Measurements from ENCODE around the gene PDHB. TPM values are rescaled to one million over a fixed set of nuclear protein-coding genes. Genes with fewer than 3 reads are reported as not detected.
"Not testable (repeated sequence)": the region's sequence is repeated elsewhere in the genome, so short reads cannot be mapped to it uniquely, and the experiment has no call there.

The PDHB gene
- total RNA-seq, 1 donor from 2014 or later: 30.7 TPM

DNA sequence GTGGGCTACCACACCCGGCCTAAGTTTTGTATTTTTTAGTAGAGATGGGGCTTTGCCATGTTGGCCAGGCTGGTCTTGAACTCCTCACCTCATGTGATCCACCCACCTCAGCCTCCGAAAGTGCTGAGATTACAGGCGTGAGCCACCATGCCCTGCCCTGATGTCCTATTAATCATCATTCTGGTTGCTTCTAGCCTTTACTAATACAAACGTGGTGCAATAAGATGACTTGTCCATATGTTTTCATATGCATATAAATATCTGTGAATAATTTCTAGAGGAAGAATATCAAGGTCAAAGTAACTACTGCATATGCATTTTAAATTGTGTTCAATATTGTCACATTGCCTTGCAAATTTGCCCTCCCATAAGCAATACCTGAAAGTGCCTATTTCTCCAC lies 25.5 kb upstream of the PDHB start:
- peaks cover 0 to 2% of the 10 kb centered on the region in 2 donors for H3K4me1 ChIP-seq
- intact Hi-C loops (cut with DNase I): no loop called here
- TF ChIP-seq, protein P1, sequence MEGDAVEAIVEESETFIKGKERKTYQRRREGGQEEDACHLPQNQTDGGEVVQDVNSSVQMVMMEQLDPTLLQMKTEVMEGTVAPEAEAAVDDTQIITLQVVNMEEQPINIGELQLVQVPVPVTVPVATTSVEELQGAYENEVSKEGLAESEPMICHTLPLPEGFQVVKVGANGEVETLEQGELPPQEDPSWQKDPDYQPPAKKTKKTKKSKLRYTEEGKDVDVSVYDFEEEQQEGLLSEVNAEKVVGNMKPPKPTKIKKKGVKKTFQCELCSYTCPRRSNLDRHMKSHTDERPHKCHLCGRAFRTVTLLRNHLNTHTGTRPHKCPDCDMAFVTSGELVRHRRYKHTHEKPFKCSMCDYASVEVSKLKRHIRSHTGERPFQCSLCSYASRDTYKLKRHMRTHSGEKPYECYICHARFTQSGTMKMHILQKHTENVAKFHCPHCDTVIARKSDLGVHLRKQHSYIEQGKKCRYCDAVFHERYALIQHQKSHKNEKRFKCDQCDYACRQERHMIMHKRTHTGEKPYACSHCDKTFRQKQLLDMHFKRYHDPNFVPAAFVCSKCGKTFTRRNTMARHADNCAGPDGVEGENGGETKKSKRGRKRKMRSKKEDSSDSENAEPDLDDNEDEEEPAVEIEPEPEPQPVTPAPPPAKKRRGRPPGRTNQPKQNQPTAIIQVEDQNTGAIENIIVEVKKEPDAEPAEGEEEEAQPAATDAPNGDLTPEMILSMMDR (IDR thresholded peaks at IDR 0.05): no peak

DNA sequence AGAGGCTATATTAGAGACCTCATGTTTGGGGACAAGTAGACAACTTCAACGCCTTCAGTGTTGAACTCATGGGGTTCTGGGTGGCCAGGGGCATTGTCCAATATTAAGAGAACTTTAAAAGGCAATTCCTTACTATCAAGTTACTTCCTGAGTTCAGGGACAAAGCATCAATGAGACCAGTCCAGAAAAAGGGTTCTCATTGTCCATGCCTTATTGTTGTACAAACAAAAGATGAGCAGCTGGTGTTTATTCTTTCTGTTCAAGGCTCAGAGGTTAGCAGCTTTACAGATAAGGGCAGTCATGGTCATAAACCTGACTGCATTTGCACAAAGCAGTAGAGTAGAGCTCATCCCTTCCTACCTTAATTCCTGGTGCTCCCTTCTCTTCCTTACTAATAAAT lies 18.5 kb upstream of the PDHB start:
- Histone ChIP-seq H3K27ac (no peak overlapping the region), H3K9me3 (peaks cover 0 to 15% of the 10 kb centered on the region in 2 donors), H3K4me1 (no peaks in the 10 kb centered on the region), H3K4me3 (no peak overlapping the region), H3K36me3 (no peaks in the 10 kb centered on the region), H3K27me3 (no peaks in the 10 kb centered on the region)
- no peak for DNase-seq (ENCODE audit: low spot score in 2 of 2)
- TF ChIP-seq, protein P1 (IDR thresholded peaks at IDR 0.05): no peak
- intact Hi-C loops (cut with DNase I): no loop called here

More for the DNA sequence above, 25.5 kb upstream of the PDHB start:
- Histone ChIP-seq H3K27me3 (no peaks in the 10 kb centered on the region), H3K36me3 (no peaks in the 10 kb centered on the region), H3K9me3 (peaks cover 0 to 11% of the 10 kb centered on the region in 2 donors), H3K27ac (no peak overlapping the region), H3K4me3 (no peak overlapping the region)
- DNase-seq (ENCODE audit: low spot score in 2 of 2): no peak

DNA sequence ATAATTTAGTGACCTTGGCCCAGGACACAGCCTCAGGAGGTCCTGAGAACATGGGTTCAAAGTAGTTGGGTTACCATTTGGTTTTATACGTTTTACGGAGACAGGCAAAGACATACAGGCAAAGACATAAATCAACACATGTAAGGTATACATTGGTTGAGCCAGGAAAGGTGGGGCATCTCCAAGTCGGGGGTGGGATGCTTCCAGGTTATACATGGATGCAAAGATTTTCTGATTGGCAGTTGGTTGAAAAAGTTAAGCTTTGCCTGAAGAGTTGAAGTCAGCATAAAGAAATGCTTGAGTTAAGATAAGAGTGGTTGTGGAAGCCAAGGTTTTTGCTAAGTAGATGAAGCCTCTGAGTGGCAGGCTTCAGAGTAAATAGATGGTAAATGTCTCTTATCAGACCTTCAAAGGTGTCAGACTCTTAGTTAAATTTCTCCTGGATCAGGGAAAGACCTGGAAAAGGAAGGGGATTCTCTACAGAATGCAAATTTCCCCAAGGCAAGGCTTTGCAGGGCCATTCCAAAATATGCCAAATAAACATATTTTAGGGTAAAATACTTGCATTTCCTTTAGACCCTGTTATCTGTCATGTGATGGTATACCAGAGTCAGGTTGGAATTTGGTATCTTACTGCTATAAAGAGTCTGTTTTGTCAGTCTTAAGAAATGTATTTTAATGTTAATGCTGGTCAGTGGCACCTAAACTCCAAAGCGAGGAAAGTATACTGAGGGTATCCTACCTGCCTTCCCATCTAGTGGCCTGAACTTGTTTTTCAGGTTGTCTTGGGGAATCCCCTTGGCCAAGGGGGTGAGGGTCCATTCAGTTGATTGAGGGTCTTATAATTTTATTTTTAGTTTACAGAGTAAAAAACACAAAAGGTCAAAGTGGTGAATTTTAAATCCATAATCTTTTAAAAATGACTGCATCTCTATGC lies 8.2 kb upstream of the PDHB start:
- no peaks in the 10 kb centered on the region for H3K36me3 ChIP-seq
- H3K4me1 ChIP-seq: no peaks in the 10 kb centered on the region
- H3K9me3 ChIP-seq: no peaks in the 10 kb centered on the region
- intact Hi-C loops (cut with DNase I): no loop called here
- no peak for DNase-seq (ENCODE audit: low spot score in 2 of 2)
- no peak overlapping the region for H3K4me3 ChIP-seq
- no peak overlapping the region for H3K27ac ChIP-seq
- TF ChIP-seq, protein P1 (IDR thresholded peaks at IDR 0.05): no peak
- H3K27me3 ChIP-seq: no peaks in the 10 kb centered on the region

- H3K4me1 ChIP-seq; H3K36me3 ChIP-seq; H3K4me3 ChIP-seq; H3K27ac ChIP-seq; intact Hi-C loops (cut with DNase I); H3K27me3 ChIP-seq; H3K9me3 ChIP-seq; DNase-seq (ENCODE audit: low spot score in 2 of 2): not testable (repeated sequence)
These were observed 7.3 kb upstream of the PDHB start for GRCh38 chr3:58440996-58441355.

GRCh38 chr3:58437276-58437675 lies 3.6 kb upstream of the PDHB start:
- H3K36me3 ChIP-seq; H3K4me1 ChIP-seq; DNase-seq (ENCODE audit: low spot score in 2 of 2); H3K27me3 ChIP-seq; H3K9me3 ChIP-seq; H3K27ac ChIP-seq; intact Hi-C loops (cut with DNase I); H3K4me3 ChIP-seq: not testable (repeated sequence)

- H3K27ac ChIP-seq: peak overlapping the region; percentile 54 to 57
- DNase-seq (ENCODE audit: low spot score in 2 of 2): peak in 1 of 2 donors; percentile 79
- peak overlapping the region in 1 of 2 donors; percentile 9 for H3K4me3 ChIP-seq
- H3K36me3 ChIP-seq: peaks cover 16 to 18% of the 10 kb centered on the region in 2 donors
- TF ChIP-seq, protein P1 (IDR thresholded peaks at IDR 0.05): no peak
- H3K4me1 ChIP-seq: peaks cover 0 to 16% of the 10 kb centered on the region in 2 donors
- intact Hi-C loops (cut with DNase I): no loop called here
- H3K27me3 ChIP-seq: no peaks in the 10 kb centered on the region
- no peaks in the 10 kb centered on the region for H3K9me3 ChIP-seq
These were observed 1.4 kb upstream of the PDHB start for GRCh38 chr3:58434990-58435389.

Data from ascending aorta (tissue), 2 donors.